Tongue (tissue), 2 donors: ENCODE measurements around the gene CDH5. TPM values are rescaled to one million over a fixed set of nuclear protein-coding genes. Genes with fewer than 3 reads are reported as not detected.
"Not testable (repeated sequence)": the region's sequence is repeated elsewhere in the genome, so short reads cannot be mapped to it uniquely, and the experiment has no call there.

ENCODE experiments used
- DNase-seq: peaks from one replicate; pipeline ENCODE4 v3.0.0-alpha.2; 2015
- total RNA-seq: library from RNA; depleted of rRNA; stranded (reverse); fragments of >200 nt; gene quantifications from one replicate; pipeline ENCODE4 v1.2.3, GENCODE V29; 2014

Gene CDH5
- total RNA-seq = 67.7 TPM

- peak; percentile 72 for DNase-seq
Observed at GRCh38 chr16:66366433-66367299, at the start of gene CDH5. Gene CDH5, plus strand, starts transcription at chr16:66366691. Its CDS starts 12,647 bp downstream, at chr16:66379338.

- no peak for DNase-seq
Observed at GRCh38 chr16:66318505-66318904, 48.0 kb upstream of the CDH5 start.

GRCh38 chr16:66320774-66321173 is 45.7 kb upstream of the CDH5 start:
- no peak for DNase-seq

- no peak for DNase-seq
Observed at GRCh38 chr16:66322174-66322573, 44.3 kb upstream of the CDH5 start.

- peak; percentile 79 for DNase-seq
Observed at GRCh38 chr16:66324815-66325515, 41.5 kb upstream of the CDH5 start.

- DNase-seq = peak; percentile 48
Observed at GRCh38 chr16:66325717-66326376, 40.6 kb upstream of the CDH5 start.

- peak; percentile 93 for DNase-seq
Observed at GRCh38 chr16:66326991-66327513, 39.4 kb upstream of the CDH5 start.

GRCh38 chr16:66328282-66328681 is 38.2 kb upstream of the CDH5 start:
- no peak for DNase-seq

GRCh38 chr16:66331464-66331863 is 35.0 kb upstream of the CDH5 start:
- not testable (repeated sequence) for DNase-seq

- DNase-seq = no peak
Observed at GRCh38 chr16:66332634-66333610, 33.6 kb upstream of the CDH5 start.

- DNase-seq = peak; percentile 69
Observed at GRCh38 chr16:66334853-66335574, 31.5 kb upstream of the CDH5 start.

- peak; percentile 97 for DNase-seq
Observed at GRCh38 chr16:66335704-66336329, 30.7 kb upstream of the CDH5 start.

- DNase-seq = peak; percentile 81
Observed at GRCh38 chr16:66337463-66338188, 28.9 kb upstream of the CDH5 start.

GRCh38 chr16:66342294-66342900 is 24.1 kb upstream of the CDH5 start:
- no peak for DNase-seq

GRCh38 chr16:66344533-66345145 is 21.9 kb upstream of the CDH5 start:
- peak; percentile 78 for DNase-seq

- no peak for DNase-seq
Observed at GRCh38 chr16:66346221-66346620, 20.3 kb upstream of the CDH5 start.

- DNase-seq = no peak
Observed at GRCh38 chr16:66352304-66352703, 14.2 kb upstream of the CDH5 start.

- DNase-seq = no peak
Observed at GRCh38 chr16:66353055-66353454, 13.4 kb upstream of the CDH5 start.
